ENCODE measurements around the gene WDR12. TPM values are rescaled to one million over a fixed set of nuclear protein-coding genes. Genes with fewer than 3 reads are reported as not detected.

Gene WDR12
- total RNA-seq, 3 donors from 2014 or later = 11.5 to 32.8 (median 19.3) TPM

DNA sequence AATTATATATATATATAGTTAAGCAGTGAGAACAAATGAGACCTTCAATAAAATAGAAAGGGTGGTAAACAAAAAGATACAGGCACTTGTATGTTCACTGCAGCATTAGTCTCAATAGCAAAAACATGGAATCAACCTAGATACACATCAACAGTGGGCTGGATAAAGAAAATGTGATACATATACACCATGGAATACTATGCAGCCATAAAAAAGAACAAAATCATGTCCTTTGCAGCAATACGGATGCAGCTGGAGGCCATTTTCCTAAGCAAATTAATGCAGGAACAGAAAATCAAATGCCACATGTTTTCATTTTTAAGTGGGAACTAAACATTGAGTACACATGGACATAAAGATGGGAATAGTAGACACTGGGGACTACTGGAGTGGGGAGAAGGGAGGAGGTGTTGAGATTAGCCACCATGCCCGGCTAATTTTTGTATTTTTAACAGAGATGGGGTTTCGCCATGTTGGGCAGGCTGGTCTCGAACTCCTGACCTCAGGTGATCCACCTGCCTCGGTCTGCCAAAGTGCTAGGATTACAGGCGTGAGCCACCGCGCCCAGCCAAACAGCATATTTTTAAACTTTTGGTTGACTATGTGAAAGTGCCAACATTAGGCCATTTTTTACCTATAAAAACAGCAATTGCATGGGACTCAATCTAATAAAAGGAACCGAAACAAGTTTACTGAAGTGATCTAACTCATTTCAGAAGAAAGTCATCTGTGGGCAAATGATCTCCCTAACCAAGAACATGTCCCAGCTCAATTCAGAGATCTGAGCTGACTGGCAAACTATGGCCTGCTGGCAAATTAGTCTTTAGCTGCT is 63.6 kb downstream of the WDR12 start:
- Histone ChIP-seq H3K9me3 (no peaks in the 10 kb centered on the region), H3K36me3 (no peaks in the 10 kb centered on the region), H3K27me3 (no peaks in the 10 kb centered on the region), H3K4me1 (no peaks in the 10 kb centered on the region), H3K4me3 (no peak overlapping the region), H3K27ac (no peak overlapping the region)
- TF ChIP-seq, protein P1, sequence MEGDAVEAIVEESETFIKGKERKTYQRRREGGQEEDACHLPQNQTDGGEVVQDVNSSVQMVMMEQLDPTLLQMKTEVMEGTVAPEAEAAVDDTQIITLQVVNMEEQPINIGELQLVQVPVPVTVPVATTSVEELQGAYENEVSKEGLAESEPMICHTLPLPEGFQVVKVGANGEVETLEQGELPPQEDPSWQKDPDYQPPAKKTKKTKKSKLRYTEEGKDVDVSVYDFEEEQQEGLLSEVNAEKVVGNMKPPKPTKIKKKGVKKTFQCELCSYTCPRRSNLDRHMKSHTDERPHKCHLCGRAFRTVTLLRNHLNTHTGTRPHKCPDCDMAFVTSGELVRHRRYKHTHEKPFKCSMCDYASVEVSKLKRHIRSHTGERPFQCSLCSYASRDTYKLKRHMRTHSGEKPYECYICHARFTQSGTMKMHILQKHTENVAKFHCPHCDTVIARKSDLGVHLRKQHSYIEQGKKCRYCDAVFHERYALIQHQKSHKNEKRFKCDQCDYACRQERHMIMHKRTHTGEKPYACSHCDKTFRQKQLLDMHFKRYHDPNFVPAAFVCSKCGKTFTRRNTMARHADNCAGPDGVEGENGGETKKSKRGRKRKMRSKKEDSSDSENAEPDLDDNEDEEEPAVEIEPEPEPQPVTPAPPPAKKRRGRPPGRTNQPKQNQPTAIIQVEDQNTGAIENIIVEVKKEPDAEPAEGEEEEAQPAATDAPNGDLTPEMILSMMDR (IDR thresholded peaks at IDR 0.05) = no peak
- no peak for TF ChIP-seq POLR2A (IDR thresholded peaks at IDR 0.05)
- TF ChIP-seq POLR2AphosphoS5 (IDR thresholded peaks at IDR 0.05) = no peak
- no peak for DNase-seq (ENCODE audit: low spot score in 2 of 2)
- intact Hi-C loops (cut with DNase I; ENCODE audit: low total_unique reads) = no loop called here

DNA sequence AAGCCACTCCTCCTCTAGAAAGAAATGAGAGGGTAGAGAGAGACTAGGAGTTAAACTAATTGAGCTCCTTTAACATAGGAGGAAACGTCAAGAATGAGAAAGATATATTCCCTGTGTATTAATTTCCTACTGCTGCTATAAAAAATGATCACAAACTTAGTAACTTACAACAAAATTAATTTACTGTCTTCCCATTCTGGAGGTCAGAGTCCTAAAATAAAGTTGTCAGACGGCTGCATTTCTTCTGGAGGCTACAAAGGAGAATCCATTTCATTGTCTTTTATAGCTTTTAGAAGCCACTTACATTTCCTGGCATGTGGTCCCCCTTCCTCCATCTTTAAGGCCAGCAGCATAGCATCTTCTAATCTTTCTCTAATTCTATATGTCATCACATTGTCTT is 66.8 kb downstream of the WDR12 start:
- TF ChIP-seq, protein P1 (IDR thresholded peaks at IDR 0.05) = no peak
- TF ChIP-seq POLR2A (IDR thresholded peaks at IDR 0.05) (no peak), POLR2AphosphoS5 (IDR thresholded peaks at IDR 0.05) (no peak)
- Histone ChIP-seq H3K27ac (no peak overlapping the region), H3K4me1 (no peaks in the 10 kb centered on the region), H3K27me3 (no peaks in the 10 kb centered on the region), H3K36me3 (no peaks in the 10 kb centered on the region), H3K9me3 (no peaks in the 10 kb centered on the region), H3K4me3 (no peak overlapping the region)
- intact Hi-C loops (cut with DNase I; ENCODE audit: low total_unique reads) = no loop called here
- no peak for DNase-seq (ENCODE audit: low spot score in 2 of 2)

DNA sequence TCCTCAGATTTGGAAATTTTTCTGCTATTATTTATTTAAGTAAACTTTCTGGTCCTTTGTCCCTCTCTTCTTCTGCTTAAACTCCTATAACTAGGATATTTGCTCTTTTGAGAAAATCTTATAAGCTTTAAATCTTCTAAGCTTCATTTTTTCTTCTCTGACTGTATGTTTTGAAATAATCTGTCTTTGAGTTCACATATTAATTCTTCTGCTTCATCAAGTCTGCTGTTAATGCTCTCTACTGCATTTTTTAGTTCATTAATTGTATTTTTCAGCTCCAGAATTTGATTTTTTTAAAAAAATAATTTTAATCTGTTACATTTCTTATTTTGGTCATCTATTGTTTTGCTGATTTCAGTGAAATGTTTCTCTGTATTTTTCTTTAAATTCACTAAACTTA is 68.8 kb downstream of the WDR12 start:
- Histone ChIP-seq H3K9me3 (no peaks in the 10 kb centered on the region), H3K27ac (no peak overlapping the region), H3K27me3 (no peaks in the 10 kb centered on the region), H3K4me1 (no peaks in the 10 kb centered on the region), H3K4me3 (no peak overlapping the region), H3K36me3 (no peaks in the 10 kb centered on the region)
- intact Hi-C loops (cut with DNase I; ENCODE audit: low total_unique reads) = no loop called here
- DNase-seq (ENCODE audit: low spot score in 2 of 2) = no peak
- TF ChIP-seq POLR2AphosphoS5 (IDR thresholded peaks at IDR 0.05) = no peak
- TF ChIP-seq, protein P1 (IDR thresholded peaks at IDR 0.05) = no peak
- TF ChIP-seq POLR2A (IDR thresholded peaks at IDR 0.05) = no peak

DNA sequence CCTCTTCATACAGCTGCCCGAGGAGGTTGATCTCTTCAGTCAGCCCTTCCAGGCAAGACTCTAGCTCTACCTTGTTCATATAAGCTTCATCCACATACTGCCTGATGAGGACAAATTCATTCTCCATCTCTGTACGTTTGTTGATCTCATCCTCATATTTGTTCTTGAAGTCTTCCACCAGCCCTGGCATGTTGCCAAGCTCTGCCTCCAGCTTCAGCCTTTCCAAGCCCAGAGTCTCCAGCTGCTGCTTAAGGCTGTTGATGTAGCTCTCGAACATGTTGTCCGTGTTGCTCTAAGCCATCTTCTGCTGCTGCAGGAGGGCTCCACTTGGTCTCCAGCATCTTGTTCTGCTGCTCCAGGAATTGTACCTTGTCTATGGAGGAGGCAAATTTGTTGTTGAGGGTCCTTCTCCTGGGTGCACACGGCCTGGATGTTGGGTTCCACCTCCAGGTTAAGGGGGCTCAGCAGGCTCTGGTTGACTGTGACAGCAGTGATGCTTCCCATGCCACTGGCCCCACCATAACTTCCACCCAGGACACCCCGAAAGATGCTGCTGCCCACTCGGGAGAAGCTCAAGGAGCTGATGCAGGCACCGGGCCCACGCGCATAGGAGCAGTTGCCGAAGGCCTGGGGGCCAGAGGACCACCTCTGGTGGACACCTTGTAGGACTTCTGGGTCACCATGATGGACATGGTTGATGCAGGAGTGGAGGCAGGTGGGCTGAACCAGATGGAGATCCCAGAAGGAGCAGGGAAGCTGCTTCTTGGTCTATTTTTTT is 70.2 kb downstream of the WDR12 start:
- intact Hi-C loops (cut with DNase I; ENCODE audit: low total_unique reads) = no loop called here
- TF ChIP-seq POLR2A (IDR thresholded peaks at IDR 0.05) (no peak), POLR2AphosphoS5 (IDR thresholded peaks at IDR 0.05) (no peak)
- TF ChIP-seq, protein P1 (IDR thresholded peaks at IDR 0.05) = no peak
- DNase-seq (ENCODE audit: low spot score in 2 of 2) = no peak

More for the DNA sequence above, 70.2 kb downstream of the WDR12 start:
- Histone ChIP-seq H3K4me1 (no peaks in the 10 kb centered on the region), H3K4me3 (no peak overlapping the region), H3K27ac (no peak overlapping the region), H3K27me3 (no peaks in the 10 kb centered on the region), H3K9me3 (no peaks in the 10 kb centered on the region), H3K36me3 (no peaks in the 10 kb centered on the region)
